AG09309 (cell line): ENCODE results near the gene PRLH.

ENCODE experiments used
- DNase-seq: peaks from one replicate; pipeline ENCODE4 v3.0.0-alpha.2; 2010; ENCODE audit warnings: low read depth
- H3K4me3 ChIP-seq: 2 replicates; pipeline ENCODE4 v1.5.1; 2011; ENCODE audit warnings: mild to moderate bottlenecking, low read depth, low read length, moderate library complexity; ENCODE audit not compliant: control insufficient read depth
- TF ChIP-seq, protein P1 (sequence below): IDR thresholded peaks from 2 replicates; pipeline ENCODE4 v1.5.1; 2011; ENCODE audit warnings: mild to moderate bottlenecking, low read depth, low read length, inconsistent platforms; ENCODE audit not compliant: insufficient read depth, control insufficient read depth; ENCODE audit errors: missing control alignments

Gene PRLH

DNA sequence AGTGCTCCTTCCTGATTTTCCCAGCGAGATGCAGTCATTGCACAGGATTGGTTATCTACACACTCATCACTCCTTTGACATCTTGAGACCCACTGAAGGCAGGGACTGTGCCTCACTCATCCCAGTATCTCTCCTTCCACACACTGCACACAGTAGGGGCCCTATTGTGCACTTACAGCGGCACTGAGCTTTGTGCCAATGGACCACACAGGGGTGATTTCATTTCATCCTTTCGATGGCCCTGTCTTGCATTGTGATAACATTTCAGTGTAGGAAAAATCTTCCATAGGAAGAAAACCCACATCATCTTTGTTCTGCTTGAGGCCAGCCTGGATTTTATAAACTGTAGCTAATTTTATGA, 50.0 kb downstream of the PRLH start:
- no peak overlapping the region for H3K4me3 ChIP-seq
- TF ChIP-seq, protein P1, sequence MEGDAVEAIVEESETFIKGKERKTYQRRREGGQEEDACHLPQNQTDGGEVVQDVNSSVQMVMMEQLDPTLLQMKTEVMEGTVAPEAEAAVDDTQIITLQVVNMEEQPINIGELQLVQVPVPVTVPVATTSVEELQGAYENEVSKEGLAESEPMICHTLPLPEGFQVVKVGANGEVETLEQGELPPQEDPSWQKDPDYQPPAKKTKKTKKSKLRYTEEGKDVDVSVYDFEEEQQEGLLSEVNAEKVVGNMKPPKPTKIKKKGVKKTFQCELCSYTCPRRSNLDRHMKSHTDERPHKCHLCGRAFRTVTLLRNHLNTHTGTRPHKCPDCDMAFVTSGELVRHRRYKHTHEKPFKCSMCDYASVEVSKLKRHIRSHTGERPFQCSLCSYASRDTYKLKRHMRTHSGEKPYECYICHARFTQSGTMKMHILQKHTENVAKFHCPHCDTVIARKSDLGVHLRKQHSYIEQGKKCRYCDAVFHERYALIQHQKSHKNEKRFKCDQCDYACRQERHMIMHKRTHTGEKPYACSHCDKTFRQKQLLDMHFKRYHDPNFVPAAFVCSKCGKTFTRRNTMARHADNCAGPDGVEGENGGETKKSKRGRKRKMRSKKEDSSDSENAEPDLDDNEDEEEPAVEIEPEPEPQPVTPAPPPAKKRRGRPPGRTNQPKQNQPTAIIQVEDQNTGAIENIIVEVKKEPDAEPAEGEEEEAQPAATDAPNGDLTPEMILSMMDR = no peak

More for the DNA sequence above, 50.0 kb downstream of the PRLH start:
- no peak for DNase-seq
